Stomach smooth muscle (tissue), 2 donors: ENCODE measurements around the gene DHCR7.

Source experiments
- H3K27ac ChIP-seq: one replicate; pipeline ENCODE4 v1.7.0; 2013; ENCODE audit warnings: mild to moderate bottlenecking, low read length, inconsistent platforms
- H3K27me3 ChIP-seq, 2 donors: one replicate each; pipeline ENCODE4 v1.7.0; 2013; ENCODE audit warnings: low read length in 2 of 2; ENCODE audit not compliant: insufficient read depth in 2 of 2, control insufficient read depth in 1 of 2
- H3K36me3 ChIP-seq, 2 donors: one replicate each; pipeline ENCODE4 v1.7.0; 2013; ENCODE audit warnings: low read length in 2 of 2; ENCODE audit not compliant: control insufficient read depth in 2 of 2, insufficient read depth in 2 of 2
- H3K4me1 ChIP-seq: one replicate; pipeline ENCODE4 v1.7.0; 2013; ENCODE audit warnings: low read length; ENCODE audit not compliant: control insufficient read depth, insufficient read depth
- H3K4me3 ChIP-seq, 2 donors: one replicate each; pipeline ENCODE4 v1.7.0; 2013; ENCODE audit warnings: low read length in 2 of 2
- H3K9ac ChIP-seq, 2 donors: one replicate each; pipeline ENCODE4 v1.7.0; 2013; ENCODE audit warnings: low read length in 2 of 2, mild to moderate bottlenecking in 1 of 2
- H3K9me3 ChIP-seq, 2 donors: one replicate each; pipeline ENCODE4 v1.7.0; 2013; ENCODE audit warnings: low read length in 2 of 2; ENCODE audit not compliant: control insufficient read depth in 2 of 2
- donor health status: healthy.
- donor health status: Pancreatic carcinoma.

The DHCR7 gene

DNA sequence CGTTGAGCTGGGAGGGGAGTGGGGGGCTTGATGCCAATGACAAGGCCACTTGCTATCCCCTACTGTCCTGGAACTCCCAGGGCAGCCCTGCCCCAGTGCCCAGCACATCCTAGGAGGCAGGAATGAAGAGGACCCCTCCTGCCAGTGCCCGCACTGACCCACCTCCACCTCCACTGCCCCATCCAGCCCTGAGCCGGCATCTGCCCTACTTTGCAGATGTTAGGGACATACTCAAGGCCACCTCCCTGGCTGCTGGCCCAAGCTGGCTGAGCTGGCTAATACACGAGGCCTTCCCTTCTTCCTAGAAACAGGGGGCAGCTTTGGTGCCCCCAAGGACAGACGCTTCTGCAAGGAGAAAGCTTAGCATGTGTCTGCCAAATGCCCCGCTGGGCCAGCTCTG lies 10.8 kb downstream of the DHCR7 start:
- peaks cover 3 to 24% of the 10 kb centered on the region in 2 donors for H3K36me3 ChIP-seq
- H3K4me3 ChIP-seq: no peak overlapping the region
- H3K27me3 ChIP-seq: no peaks in the 10 kb centered on the region
- no peaks in the 10 kb centered on the region for H3K4me1 ChIP-seq
- H3K9ac ChIP-seq: no peak overlapping the region
- no peaks in the 10 kb centered on the region for H3K9me3 ChIP-seq
- no peak overlapping the region for H3K27ac ChIP-seq

DNA sequence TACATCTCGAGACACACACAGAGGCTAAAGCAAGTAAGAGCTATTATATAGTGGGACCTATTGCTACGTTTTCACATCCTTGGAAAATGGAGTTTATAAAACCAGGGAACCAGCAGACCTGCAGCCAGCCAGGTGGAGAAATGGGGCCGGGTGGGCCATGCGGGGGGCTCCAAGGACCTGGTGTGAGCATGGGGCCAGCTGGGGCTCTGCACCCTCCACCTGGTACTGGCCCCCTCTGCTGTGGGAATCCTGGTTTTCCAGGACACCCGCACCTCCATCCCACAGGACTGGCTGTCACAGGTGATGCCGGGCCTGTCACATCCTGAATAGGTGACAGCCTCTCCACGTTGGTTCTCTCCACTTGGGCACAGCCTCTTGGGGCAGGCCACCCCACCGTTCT lies 11.3 kb downstream of the DHCR7 start:
- Histone ChIP-seq H3K4me3 (no peak overlapping the region), H3K27me3 (no peaks in the 10 kb centered on the region), H3K9ac (no peak overlapping the region), H3K9me3 (no peaks in the 10 kb centered on the region), H3K36me3 (peaks cover 3 to 21% of the 10 kb centered on the region in 2 donors), H3K27ac (no peak overlapping the region), H3K4me1 (no peaks in the 10 kb centered on the region)

DNA sequence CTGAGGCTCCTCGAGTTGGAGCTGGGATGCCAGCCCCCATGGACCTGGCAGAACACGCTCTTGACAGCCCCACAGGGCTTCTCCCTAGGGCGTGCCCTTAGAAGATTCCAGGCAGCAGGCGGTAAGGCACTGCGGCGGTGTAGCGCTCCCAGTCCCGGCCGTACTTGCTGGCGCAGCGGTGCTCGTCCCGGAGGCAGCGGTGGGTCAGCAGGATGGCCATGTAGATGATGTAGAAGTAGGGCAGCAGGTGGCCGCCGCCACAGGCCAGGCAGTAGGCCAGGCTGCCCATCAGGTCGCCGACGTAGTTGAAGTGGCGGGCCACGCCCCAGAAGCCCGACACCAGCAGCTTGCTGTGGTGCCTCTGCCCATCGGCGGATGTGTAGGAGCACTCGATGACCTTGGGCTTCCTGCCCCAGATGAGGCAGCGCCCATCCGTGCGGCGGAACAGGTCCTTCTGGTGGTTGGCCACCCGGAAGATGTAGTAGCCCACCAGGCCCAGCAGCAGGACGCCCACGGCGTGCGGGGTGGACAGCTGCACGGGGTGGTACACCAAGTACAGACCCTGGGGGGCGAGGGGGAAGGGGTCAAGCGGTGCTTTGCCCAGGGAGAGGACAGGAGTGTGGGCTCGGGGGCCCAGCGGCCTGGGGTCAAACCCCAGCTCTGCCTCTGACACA lies 12.8 kb downstream of the DHCR7 start:
- peaks cover 3 to 21% of the 10 kb centered on the region in 2 donors for H3K36me3 ChIP-seq
- no peaks in the 10 kb centered on the region for H3K27me3 ChIP-seq
- no peaks in the 10 kb centered on the region for H3K9me3 ChIP-seq
- no peak overlapping the region for H3K4me3 ChIP-seq
- H3K4me1 ChIP-seq: no peaks in the 10 kb centered on the region
- no peak overlapping the region for H3K27ac ChIP-seq
- no peak overlapping the region for H3K9ac ChIP-seq

DNA sequence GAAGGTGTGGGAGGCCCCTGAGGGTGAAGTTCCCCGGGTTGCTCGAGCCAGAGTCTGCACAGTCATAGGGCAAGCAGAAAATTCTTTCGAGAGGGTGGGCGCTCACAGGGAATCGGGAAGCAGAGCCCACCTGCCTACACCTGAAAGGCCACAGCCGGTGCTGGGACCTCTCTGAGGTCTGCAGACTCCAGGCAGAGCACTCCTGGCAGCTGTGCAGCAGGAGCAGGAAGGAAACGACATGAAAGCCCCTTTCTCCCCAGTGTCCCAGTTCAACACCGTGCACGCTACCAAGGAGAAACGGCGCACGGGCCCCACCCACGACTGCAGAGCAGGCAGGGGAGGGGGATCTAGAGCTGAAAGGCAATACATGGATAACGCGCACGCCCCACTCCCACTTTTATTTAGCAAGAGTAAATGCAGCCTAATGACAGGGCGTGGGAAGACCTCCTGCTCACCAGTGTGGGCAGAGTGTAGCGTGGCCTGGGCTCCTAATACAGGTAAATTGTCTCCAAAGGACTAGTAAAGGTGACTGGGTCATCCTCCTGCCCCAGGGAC lies 13.5 kb downstream of the DHCR7 start:
- H3K9me3 ChIP-seq: no peaks in the 10 kb centered on the region
- H3K4me1 ChIP-seq: no peaks in the 10 kb centered on the region
- no peak overlapping the region for H3K9ac ChIP-seq
- H3K36me3 ChIP-seq: peaks cover 0 to 14% of the 10 kb centered on the region in 2 donors
- H3K4me3 ChIP-seq: no peak overlapping the region
- H3K27me3 ChIP-seq: no peaks in the 10 kb centered on the region
- no peak overlapping the region for H3K27ac ChIP-seq

DNA sequence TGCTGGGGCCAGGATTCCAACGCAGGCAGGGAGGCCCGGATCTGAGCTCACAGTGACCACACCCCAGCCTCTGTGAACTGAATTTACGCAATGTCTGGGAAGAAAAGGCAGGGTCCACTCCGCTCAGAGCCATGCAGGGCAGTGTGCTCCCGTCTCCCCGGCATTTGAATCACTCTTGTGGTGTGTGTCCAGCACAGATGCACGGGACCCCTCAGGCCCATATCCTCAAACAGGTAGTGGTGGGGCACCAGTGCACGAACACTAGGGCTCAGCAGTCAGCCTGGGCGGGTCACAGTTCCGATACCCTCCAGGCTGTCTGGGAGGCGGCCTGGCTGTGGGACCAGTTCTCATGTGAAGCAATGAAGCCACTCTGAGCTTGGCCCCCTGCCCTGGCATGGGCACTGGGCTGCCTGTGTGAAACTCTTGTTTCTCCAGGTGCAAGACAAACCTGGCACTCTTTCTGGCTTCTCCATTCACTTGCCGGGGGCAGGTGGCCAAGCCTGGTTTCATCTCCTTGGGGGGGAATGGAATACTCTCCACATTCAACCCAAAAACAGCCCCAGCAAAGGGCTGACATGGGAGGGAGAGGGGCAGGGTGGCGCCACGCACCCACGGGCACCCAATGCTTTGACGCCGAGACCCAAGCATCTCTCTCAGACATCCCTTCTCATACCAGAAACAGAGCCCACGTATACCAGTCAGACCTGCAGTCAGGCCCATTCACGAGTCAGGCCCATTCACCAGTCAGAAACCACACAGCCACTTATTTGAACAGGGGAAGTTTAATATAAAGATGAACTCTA lies 14.3 kb downstream of the DHCR7 start:
- no peaks in the 10 kb centered on the region for H3K4me1 ChIP-seq
- H3K27ac ChIP-seq: no peak overlapping the region
- peaks cover 0 to 8% of the 10 kb centered on the region in 2 donors for H3K36me3 ChIP-seq
- no peaks in the 10 kb centered on the region for H3K9me3 ChIP-seq
- H3K9ac ChIP-seq: no peak overlapping the region
- no peak overlapping the region for H3K4me3 ChIP-seq
- H3K27me3 ChIP-seq: peaks cover 0 to 2% of the 10 kb centered on the region in 2 donors

DNA sequence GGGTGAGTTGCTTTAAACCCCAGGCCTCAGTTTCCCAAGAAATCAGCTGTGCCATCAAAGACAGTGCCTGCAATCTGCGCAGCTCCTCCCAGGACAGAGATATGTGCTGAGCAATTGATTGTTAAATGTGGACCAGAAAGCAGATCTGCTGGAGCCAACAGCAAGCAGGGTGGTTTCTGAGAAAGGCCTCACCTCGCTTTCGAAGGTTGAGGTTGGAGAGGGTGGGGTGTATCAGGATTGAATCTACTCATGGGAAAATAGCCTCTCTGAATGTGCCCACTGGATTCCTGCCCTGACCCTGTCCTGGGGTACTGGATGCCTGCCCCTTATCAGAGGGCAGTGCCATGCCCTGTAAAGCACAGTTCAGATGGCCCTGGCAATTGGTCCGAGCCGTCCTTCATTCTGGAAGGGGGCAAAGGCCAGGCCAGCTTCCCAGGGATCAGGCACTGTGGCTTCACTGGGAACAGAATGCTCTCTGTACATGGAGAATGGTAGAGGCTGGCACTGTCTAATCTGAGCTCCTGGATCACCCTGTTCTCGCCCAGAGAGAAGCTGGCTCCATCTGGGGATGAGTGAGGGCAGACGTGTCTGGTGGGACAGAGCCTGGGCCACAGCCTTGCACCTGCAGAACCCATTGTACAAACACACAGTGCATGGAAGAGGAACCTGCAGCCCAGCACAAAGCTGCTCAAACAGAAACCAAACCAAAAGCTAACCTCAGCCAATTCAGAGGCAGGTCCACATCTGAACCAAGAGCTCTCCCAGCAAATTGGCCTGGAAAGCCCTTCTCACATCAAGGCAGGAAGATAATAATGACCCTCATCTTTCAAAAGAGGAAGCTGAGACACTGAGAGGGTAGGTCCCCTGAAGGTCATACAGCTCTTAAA lies 15.2 kb downstream of the DHCR7 start:
- Histone ChIP-seq H3K9ac (no peak overlapping the region), H3K4me3 (no peak overlapping the region), H3K27ac (no peak overlapping the region)

DNA sequence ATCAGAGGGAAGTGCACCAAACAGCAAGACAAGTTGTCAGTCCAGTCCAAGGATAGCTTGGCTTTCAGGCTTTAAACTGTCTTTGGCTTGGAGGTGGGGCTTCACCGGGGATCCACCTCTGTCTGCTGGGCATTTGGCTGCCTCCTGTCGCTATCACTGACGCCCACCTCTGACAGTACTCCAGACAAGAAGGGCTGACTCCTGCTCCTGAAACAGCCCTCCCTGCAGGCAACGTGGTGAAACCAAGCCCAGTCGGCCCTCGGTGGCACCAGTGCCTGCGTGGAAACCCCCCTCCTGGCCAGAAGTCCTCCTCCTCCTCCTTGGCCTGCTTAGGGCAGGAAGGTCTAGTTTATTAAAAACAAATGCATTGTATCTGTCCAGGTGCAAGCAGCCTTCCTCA lies 16.9 kb downstream of the DHCR7 start:
- H3K4me3 ChIP-seq: no peak overlapping the region

More for the DNA sequence above, 15.2 kb downstream of the DHCR7 start:
- H3K27me3 ChIP-seq: peaks cover 0 to 2% of the 10 kb centered on the region in 2 donors
- H3K4me1 ChIP-seq: no peaks in the 10 kb centered on the region
- peaks cover 0 to under 1% of the 10 kb centered on the region in 2 donors for H3K9me3 ChIP-seq
- H3K36me3 ChIP-seq: peaks cover 0 to 6% of the 10 kb centered on the region in 2 donors

DNA sequence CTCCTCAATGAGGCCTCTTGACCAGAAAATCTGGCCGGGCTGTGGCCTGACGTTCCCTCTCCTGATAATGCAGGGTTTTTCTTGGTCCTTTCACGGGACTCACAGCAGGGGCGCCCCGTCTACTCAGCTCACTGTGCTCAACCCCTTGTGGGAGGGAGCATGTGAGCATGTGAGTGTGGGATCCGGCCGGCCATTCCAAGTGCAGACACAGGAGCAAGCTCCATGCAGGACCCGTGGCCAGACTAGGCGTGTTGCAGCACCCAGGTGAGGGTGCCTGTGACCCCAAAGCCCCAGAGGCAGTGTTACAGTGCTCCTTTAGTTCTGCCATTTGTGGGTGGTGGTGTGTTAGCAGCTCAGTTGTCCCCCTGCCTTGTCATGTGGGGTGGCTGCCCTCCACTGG lies 18.0 kb downstream of the DHCR7 start:
- no peaks in the 10 kb centered on the region for H3K4me1 ChIP-seq
- H3K36me3 ChIP-seq: no peaks in the 10 kb centered on the region
- peaks cover 4 to 7% of the 10 kb centered on the region in 2 donors for H3K9me3 ChIP-seq
- no peak overlapping the region for H3K27ac ChIP-seq
- H3K27me3 ChIP-seq: peaks cover 0 to 2% of the 10 kb centered on the region in 2 donors
- no peak overlapping the region for H3K4me3 ChIP-seq
- H3K9ac ChIP-seq: no peak overlapping the region

More for the DNA sequence above, 16.9 kb downstream of the DHCR7 start:
- peaks cover 0 to 2% of the 10 kb centered on the region in 2 donors for H3K27me3 ChIP-seq
- H3K4me1 ChIP-seq: no peaks in the 10 kb centered on the region
- no peaks in the 10 kb centered on the region for H3K36me3 ChIP-seq
- H3K9me3 ChIP-seq: peaks cover 4 to 7% of the 10 kb centered on the region in 2 donors
- no peak overlapping the region for H3K9ac ChIP-seq
- no peak overlapping the region for H3K27ac ChIP-seq

DNA sequence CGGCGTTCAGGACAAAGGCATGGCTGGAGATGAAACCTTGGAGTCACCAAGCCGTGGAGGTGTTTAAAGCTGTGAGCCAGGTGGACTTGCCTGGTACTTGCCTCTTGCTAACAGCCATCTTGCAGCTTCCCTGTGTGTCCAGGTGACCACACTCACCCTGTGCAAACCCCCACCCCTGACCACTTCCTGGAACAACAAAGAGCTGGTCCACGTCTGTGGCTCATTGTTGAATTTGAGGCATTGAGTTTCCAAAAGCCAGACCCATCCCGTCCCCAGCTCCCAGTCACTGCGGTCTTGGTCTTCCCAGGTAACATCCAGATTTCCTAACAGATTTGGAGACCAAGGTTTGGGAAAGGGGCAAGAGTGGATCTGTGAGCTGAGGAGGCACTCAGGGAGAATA lies 18.5 kb downstream of the DHCR7 start:
- Histone ChIP-seq H3K27ac (no peak overlapping the region), H3K36me3 (no peaks in the 10 kb centered on the region), H3K27me3 (peaks cover 0 to 2% of the 10 kb centered on the region in 2 donors), H3K4me3 (no peak overlapping the region), H3K4me1 (no peaks in the 10 kb centered on the region), H3K9me3 (peaks cover 4 to 7% of the 10 kb centered on the region in 2 donors), H3K9ac (no peak overlapping the region)

DNA sequence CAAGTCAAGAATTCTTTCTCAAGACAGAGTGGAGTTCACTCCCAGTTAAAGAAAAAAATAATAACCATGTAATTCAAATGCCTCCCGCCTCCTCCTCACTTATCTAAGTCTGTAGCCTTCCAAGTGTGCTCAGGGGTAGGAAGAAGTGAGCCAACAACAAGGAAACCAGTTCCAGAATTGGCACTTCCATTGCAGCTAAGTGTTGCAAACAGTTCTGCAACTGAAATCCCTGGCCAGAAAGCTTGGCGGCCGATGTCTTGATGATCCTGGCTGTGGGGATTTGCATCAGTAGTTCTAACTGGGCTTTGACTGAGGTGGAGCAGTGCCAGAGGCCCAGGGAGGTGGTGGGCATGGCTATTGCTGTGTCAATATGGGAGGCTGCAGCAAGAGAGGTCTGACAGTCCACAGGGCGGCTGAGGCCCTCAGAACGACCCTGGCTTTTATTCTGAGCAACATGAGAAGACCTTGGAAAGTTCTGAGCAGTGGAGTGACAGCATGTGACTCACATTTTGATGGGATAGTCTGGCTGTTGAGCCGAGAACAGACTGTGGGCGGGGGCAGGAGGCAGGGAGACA lies 19.2 kb downstream of the DHCR7 start:
- peaks cover 0 to 2% of the 10 kb centered on the region in 2 donors for H3K27me3 ChIP-seq
- H3K36me3 ChIP-seq: no peaks in the 10 kb centered on the region
- H3K27ac ChIP-seq: no peak overlapping the region
- H3K9ac ChIP-seq: no peak overlapping the region
- H3K4me3 ChIP-seq: no peak overlapping the region
- no peaks in the 10 kb centered on the region for H3K4me1 ChIP-seq
- peaks cover 4 to 7% of the 10 kb centered on the region in 2 donors for H3K9me3 ChIP-seq
